ENCODE results near the gene SPO11. TPM values are rescaled to one million over a fixed set of nuclear protein-coding genes. Genes with fewer than 3 reads are reported as not detected.

SPO11 gene
- total RNA-seq, 1 experiment from 2014 or later: not detected

GRCh38 chr20:57301026-57301425, 28.6 kb upstream of the SPO11 start:
- no peaks in the 10 kb centered on the region for H3K79me2 ChIP-seq (ENCODE audit: low read length)
- TF ChIP-seq EZH2phosphoT487 (IDR thresholded peaks at IDR 0.05; ENCODE audit: borderline replicate concordance, low read length) (no peak), EZH2 (IDR thresholded peaks at IDR 0.05; ENCODE audit: low read length, unreplicated experiment) (no peak), CTCF (conservative IDR thresholded peaks at IDR 0.05; ENCODE audit: low read depth, low read length) (no peak)
- ChIA-PET CTCF (no interaction called here), POLR2A (ENCODE audit: unreplicated experiment) (no interaction called here)
- no TSS peak for BruUV-seq (replicated peaks)
- no peak overlapping the region for H3K9ac ChIP-seq (ENCODE audit: low read length)
- H2AFZ ChIP-seq (ENCODE audit: low read length): no peak overlapping the region
- no peaks in the 10 kb centered on the region for H4K20me1 ChIP-seq (ENCODE audit: low read length)
- H3K36me3 ChIP-seq (ENCODE audit: low read depth, low read length): no peaks in the 10 kb centered on the region
- no peaks in the 10 kb centered on the region for H3K4me1 ChIP-seq (ENCODE audit: insufficient read depth, low read length)
- no peak for DNase-seq
- H3F3A ChIP-seq (ENCODE audit: low read length, unreplicated experiment): no peaks in the 10 kb centered on the region
- no peaks in the 10 kb centered on the region for H3K9me2 ChIP-seq (replicated peaks; ENCODE audit: low read length)
- peaks cover 58% of the 10 kb centered on the region for H3K27me3 ChIP-seq (ENCODE audit: low read length)
- H3K9me3 ChIP-seq (ENCODE audit: low read length): no peaks in the 10 kb centered on the region
- no peak overlapping the region for H3K27ac ChIP-seq (ENCODE audit: low read length)
- H3K4me3 ChIP-seq (ENCODE audit: low read length): no peak overlapping the region
- intact Hi-C loops (cut with micrococcal nuclease): no loop called here
- ATAC-seq: no peak
- no peak overlapping the region for H3K4me2 ChIP-seq (ENCODE audit: low read length)

- H3K36me3 ChIP-seq (ENCODE audit: low read depth, low read length): no peaks in the 10 kb centered on the region
- no peaks in the 10 kb centered on the region for H3K79me2 ChIP-seq (ENCODE audit: low read length)
- no peaks in the 10 kb centered on the region for H3F3A ChIP-seq (ENCODE audit: low read length, unreplicated experiment)
- DNase-seq (no peak), ATAC-seq (no peak)
- no peaks in the 10 kb centered on the region for H3K9me3 ChIP-seq (ENCODE audit: low read length)
- no peaks in the 10 kb centered on the region for H3K4me1 ChIP-seq (ENCODE audit: insufficient read depth, low read length)
- TF ChIP-seq EZH2phosphoT487 (IDR thresholded peaks at IDR 0.05; ENCODE audit: borderline replicate concordance, low read length) (no peak), EZH2 (IDR thresholded peaks at IDR 0.05; ENCODE audit: low read length, unreplicated experiment) (no peak), CTCF (conservative IDR thresholded peaks at IDR 0.05; ENCODE audit: low read depth, low read length) (no peak)
- no peak overlapping the region for H2AFZ ChIP-seq (ENCODE audit: low read length)
- H3K4me2 ChIP-seq (ENCODE audit: low read length): no peak overlapping the region
- no peak overlapping the region for H3K4me3 ChIP-seq (ENCODE audit: low read length)
- H3K9ac ChIP-seq (ENCODE audit: low read length): no peak overlapping the region
- ChIA-PET POLR2A (ENCODE audit: unreplicated experiment) (no interaction called here), CTCF (no interaction called here)
- BruUV-seq (replicated peaks): no TSS peak
- peaks cover 92% of the 10 kb centered on the region for H3K27me3 ChIP-seq (ENCODE audit: low read length)
- no peaks in the 10 kb centered on the region for H3K9me2 ChIP-seq (replicated peaks; ENCODE audit: low read length)
- H3K27ac ChIP-seq (ENCODE audit: low read length): no peak overlapping the region
- no peaks in the 10 kb centered on the region for H4K20me1 ChIP-seq (ENCODE audit: low read length)
- intact Hi-C loops (cut with micrococcal nuclease): no loop called here
These were observed 22.9 kb upstream of the SPO11 start for GRCh38 chr20:57306747-57307146.

GRCh38 chr20:57308451-57309271, 20.9 kb upstream of the SPO11 start:
- POLR2A ChIA-PET (ENCODE audit: unreplicated experiment): no interaction called here
- BruUV-seq (replicated peaks): no TSS peak

More at GRCh38 chr20:57308451-57309271, 20.9 kb upstream of the SPO11 start:
- CTCF ChIA-PET: no interaction called here
- Histone ChIP-seq H3K27ac (ENCODE audit: low read length) (no peak overlapping the region), H3K9ac (ENCODE audit: low read length) (no peak overlapping the region), H3K4me3 (ENCODE audit: low read length) (no peak overlapping the region), H3K79me2 (ENCODE audit: low read length) (no peaks in the 10 kb centered on the region), H3K4me1 (ENCODE audit: insufficient read depth, low read length) (no peaks in the 10 kb centered on the region), H3K9me2 (replicated peaks; ENCODE audit: low read length) (no peaks in the 10 kb centered on the region), H3K27me3 (ENCODE audit: low read length) (peaks cover 97% of the 10 kb centered on the region), H3K9me3 (ENCODE audit: low read length) (no peaks in the 10 kb centered on the region), H4K20me1 (ENCODE audit: low read length) (no peaks in the 10 kb centered on the region), H3K36me3 (ENCODE audit: low read depth, low read length) (no peaks in the 10 kb centered on the region), H2AFZ (ENCODE audit: low read length) (no peak overlapping the region), H3K4me2 (ENCODE audit: low read length) (no peak overlapping the region), H3F3A (ENCODE audit: low read length, unreplicated experiment) (no peaks in the 10 kb centered on the region)
- no peak for DNase-seq
- no peak for ATAC-seq
- intact Hi-C loops (cut with micrococcal nuclease): no loop called here
- TF ChIP-seq EZH2phosphoT487 (IDR thresholded peaks at IDR 0.05; ENCODE audit: borderline replicate concordance, low read length) (no peak), EZH2 (IDR thresholded peaks at IDR 0.05; ENCODE audit: low read length, unreplicated experiment) (no peak), CTCF (conservative IDR thresholded peaks at IDR 0.05; ENCODE audit: low read depth, low read length) (no peak)

All from PC-3 (cell line).